Hematopoietic multipotent progenitor cell treated with erythropoietin and hydrocortisone succinate and interleukin-3 and kit ligand, for 15 days (in vitro differentiated cells): Measurements from ENCODE around the gene PXT1.

Source experiments
- DNase-seq: peaks from one replicate; pipeline ENCODE4 v3.0.0-alpha.2; 2015; ENCODE audit warnings: low spot score

PXT1 gene

DNA sequence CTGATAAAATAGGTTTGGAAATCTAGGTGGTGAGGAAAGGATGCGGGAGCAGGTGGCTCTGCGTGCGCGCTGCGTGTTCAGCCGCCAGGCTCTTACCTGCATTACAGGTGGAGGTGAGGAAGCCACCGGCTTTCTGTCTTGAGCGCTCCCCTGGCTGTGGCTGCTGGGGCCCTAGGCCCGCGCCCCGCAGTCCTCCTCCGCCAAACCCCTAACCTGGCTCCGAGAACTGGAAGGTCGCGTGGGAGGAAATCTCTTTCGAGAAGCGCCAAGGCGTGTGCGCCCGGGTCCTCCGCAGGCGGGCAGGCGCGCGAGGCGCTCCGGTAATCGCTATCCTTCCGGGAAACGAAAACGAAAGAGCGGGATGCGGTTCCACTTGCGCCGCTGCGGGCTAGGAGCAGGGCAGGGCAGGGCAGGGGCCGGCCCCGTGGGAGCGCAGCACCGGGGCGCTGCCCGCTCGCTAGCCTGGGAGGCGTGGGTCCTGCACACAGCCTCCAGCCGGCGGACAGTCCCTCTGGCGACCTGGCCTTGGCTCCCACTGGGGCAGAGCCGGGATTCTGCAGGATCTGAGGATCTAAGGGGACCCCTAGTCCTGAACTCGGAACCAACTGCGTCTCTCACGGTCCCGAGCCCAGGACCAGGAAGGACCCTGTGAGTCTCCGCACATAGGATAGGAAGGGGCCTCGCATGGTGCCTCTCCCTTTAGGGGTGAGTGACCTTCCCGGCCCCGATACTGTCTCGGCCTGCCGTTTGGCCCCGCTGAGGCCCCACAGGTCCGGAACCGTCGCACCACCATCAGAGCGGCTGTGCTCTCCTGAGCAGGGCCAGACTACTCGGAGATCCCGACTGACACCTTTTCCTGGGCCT, 55.0 kb downstream of the PXT1 start, which contains the start of gene ETV7:
TSS of gene ETV7 (minus strand) at position 230 of the 864 bp plus-strand sequence. CDS start at position 102, 128 bp downstream.
- no peak for DNase-seq

GRCh38 chr6:36386495-36387439, 55.9 kb downstream of the PXT1 start:
- DNase-seq, result peak; percentile 32

- no peak for DNase-seq
Observed at GRCh38 chr6:36384095-36384494, 58.6 kb downstream of the PXT1 start.

DNA sequence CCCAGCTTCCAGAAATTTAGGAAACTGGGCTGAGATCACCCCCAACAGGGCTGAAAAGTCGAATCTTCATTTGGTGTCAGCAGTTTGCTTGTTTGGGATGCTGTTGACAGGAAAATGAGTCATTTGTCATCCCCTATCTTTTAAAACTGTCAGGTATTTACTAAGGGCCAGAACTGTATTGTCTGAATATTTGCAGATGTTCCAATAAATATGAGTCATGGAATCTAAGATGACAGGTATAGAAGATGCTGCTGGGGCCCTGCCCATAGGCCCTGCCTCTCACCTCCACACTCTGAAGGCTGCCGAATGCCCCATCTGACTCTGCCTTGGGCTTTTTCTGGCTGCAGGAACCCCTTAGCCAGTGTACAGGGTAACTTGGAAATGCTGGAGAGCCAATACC, 59.0 kb downstream of the PXT1 start:
- DNase-seq, result no peak

DNA sequence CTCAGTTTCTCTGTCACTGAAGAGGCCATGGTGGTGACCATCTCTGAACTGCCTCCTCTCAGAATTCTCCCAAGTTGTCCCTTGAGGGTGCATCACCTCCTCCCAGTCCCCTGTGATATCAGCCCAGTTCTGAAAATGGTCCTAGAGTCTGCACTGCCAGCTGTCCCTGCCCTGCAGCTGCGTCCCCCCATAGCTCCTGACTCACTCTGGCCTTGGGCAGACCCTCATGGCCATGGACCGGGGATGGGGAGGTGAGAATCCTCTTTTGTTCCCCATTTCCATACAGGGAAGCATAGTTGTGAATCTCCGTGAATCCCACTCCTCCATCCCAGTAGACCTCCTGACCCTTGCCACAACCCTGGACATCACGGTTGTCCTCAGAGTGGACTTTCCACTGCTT, 59.7 kb downstream of the PXT1 start:
- DNase-seq, result no peak

DNA sequence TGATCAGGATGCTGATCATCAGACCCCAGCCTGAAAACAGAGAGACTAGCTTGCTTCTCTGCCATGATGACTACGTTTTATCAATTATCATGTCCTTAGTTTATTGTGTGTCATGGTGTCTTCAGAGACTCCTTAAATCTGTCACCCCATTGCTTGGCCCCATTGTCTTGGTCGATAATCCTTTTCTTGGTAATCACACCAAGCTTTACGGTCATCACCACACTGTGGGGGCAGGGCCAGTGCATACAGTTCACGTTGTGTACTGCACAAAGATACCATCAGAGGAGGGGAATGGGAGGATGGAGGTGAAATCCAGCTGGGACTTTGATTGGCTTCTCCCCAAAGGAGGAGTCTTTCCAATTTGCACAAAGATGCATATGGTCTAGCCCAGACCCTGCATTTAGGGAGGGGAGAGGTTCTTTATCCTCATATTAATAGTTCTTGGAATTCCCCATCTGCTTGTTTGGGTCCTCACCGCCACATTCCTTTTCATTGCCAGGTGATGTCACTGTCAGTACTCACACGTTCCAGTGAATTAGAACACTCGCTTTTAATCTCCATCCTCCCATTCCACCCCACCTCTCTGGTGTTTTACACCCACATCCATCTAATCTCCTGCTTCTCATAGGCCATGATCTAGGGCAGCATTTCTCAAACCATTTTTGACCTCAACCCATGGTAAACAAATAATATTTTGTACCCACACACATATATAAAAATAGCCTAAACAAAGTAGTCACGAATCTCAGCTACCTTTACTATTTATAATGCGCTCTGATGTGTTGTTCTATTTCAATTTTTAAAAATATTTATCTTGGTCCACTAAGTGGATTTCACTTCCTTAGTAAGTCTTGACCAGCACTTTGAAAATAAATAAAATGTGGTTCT, 60.9 kb downstream of the PXT1 start:
- no peak for DNase-seq

- no peak for DNase-seq
Observed at GRCh38 chr6:36380166-36380565, 62.5 kb downstream of the PXT1 start.

DNA sequence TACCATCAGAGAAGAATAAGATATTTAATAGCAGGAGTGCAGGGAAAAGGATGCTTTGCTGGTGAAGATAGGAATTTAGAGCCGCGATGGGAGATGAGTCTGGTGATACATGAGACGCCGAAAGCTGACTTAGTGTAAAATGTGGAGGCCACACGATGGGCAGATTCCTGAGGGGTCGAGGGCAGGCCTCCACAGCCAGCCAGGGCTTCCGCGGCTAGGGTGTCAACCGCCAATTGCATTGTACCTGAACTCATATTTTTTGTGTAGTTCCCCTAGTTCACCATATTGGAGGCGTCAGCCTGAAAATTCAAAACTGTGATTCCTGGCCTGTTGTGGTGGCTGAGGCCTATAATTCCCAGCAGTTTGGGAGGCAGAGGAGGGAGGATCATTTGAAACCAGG, 63.7 kb downstream of the PXT1 start:
- DNase-seq, result no peak

- DNase-seq, result no peak
Observed at GRCh38 chr6:36378243-36378920, 64.3 kb downstream of the PXT1 start.

- DNase-seq, result no peak
Observed at GRCh38 chr6:36377594-36377993, 65.1 kb downstream of the PXT1 start.

GRCh38 chr6:36376742-36377141, 65.9 kb downstream of the PXT1 start:
- no peak for DNase-seq

DNA sequence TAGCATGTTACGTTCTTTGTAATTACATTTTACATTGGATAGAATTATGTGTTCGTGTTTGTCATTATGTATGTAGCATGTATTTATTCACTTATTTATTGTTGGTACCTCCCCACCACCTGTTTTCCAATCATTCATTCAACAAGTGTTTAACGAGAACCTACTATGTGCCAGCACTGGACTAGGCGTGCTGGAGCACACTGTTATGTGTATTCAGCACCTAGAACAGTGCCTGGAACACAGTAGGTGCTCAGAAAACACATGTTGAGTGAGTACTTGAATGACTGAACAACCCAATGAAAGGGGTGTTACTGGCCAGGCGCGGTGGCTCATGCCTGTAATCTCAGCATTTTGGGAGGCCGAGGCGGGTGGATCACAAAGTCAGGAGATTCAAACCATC, 66.5 kb downstream of the PXT1 start:
- DNase-seq, result no peak

DNA sequence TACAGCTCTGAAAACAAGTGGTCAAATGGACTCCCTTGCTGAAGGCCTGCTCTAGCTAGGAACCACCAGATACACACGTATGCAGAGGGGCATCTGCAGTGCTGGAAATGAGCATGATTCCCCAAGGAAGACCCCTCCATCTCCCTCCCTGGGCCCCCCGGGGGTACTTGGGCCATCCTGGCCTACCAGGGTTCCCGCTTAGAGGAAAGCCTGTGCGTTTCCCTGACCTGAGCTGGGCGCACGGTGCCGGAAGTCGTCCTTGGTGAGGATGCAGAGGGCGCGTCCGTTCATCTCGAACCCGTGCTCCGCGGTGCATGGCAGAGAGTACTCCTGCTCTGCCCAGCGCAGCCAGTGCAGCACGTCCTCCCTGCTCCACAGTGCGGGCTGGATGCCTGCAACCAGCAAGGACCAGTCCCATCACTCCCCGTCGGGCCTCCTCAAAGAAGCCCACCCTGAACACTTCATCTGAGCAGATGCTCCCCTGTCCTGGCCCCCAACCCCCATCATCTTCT, 67.0 kb downstream of the PXT1 start:
- DNase-seq, result no peak

GRCh38 chr6:36374972-36375371, 67.7 kb downstream of the PXT1 start:
- no peak for DNase-seq

DNA sequence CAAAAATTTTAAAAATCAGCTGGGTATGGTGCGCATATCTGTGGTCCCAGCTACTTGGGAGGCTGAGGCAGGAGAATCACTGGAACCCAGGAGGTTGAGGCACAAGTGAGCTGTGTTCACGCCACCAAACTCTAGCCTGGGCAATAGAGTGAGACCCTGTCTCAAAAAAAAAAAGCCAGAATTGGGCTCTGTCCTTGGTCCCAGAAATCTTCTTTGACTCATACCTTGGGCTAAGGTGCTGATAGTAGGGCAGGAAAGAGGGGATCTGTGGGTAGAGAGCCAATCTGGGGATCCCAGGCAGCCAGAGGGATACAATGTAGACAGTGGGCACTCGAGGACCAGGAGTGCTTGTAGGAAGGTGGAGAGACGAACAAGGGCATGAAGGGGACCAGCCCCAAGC, 68.5 kb downstream of the PXT1 start:
- DNase-seq, result no peak

- DNase-seq, result no peak
Observed at GRCh38 chr6:36373368-36374019, 69.2 kb downstream of the PXT1 start.

GRCh38 chr6:36372088-36372487, 70.6 kb downstream of the PXT1 start:
- DNase-seq, result no peak

GRCh38 chr6:36371211-36371610, 71.4 kb downstream of the PXT1 start:
- no peak for DNase-seq

GRCh38 chr6:36370638-36371037, 72.0 kb downstream of the PXT1 start:
- DNase-seq, result no peak
